GM12878 (cell line): ENCODE measurements around the gene PSMD11. TPM values are rescaled to one million over a fixed set of nuclear protein-coding genes. Genes with fewer than 3 reads are reported as not detected.

Experiments
- BHLHE40 ChIP-seq, 2 experiments: fragments of 450-650 bp in 1 of 2; IDR thresholded peaks; 2 replicates each; pipeline ENCODE4 v1.6.1; 2011 to 2017; ENCODE audit warnings: low read depth in 2 of 2, borderline replicate concordance in 1 of 2, improper control_type of control experiment in 1 of 2, low read length in 1 of 2, mild to moderate bottlenecking in 1 of 2
- E2F8 ChIP-seq: fragments of 450-650 bp; IDR thresholded peaks from 2 replicates; pipeline ENCODE4 v1.6.1; 2018; ENCODE audit warnings: mild to moderate bottlenecking, low read depth, moderate library complexity; ENCODE audit not compliant: partially characterized antibody
- ETV6 ChIP-seq, 2 experiments: fragments of 450-650 bp in 1 of 2; IDR thresholded peaks in 1 of 2; conservative IDR thresholded peaks in 1 of 2; 2 replicates each; pipeline ENCODE4 v1.6.1; 2014; ENCODE audit warnings: antibody characterized with exemption in 1 of 2, borderline replicate concordance in 1 of 2, low read depth in 1 of 2, mild to moderate bottlenecking in 1 of 2, moderate library complexity in 1 of 2
- FOXM1 ChIP-seq: IDR thresholded peaks from 2 replicates; pipeline ENCODE4 v1.6.1; 2012; ENCODE audit warnings: low read depth, mild to moderate bottlenecking, inconsistent platforms, low read length, moderate library complexity
- IKZF1 ChIP-seq: fragments of 450-650 bp; conservative IDR thresholded peaks from 2 replicates; pipeline ENCODE4 v1.6.1; 2017; ENCODE audit warnings: antibody characterized with exemption, mild to moderate bottlenecking
- IKZF2 ChIP-seq, 2 experiments: fragments of 450-650 bp; IDR thresholded peaks; 2 replicates each; pipeline ENCODE4 v1.6.1; 2017; ENCODE audit warnings: mild to moderate bottlenecking in 2 of 2, moderate library complexity in 2 of 2
- IRF4 ChIP-seq: IDR thresholded peaks from 2 replicates; pipeline ENCODE4 v1.6.1; 2011; ENCODE audit warnings: low read depth, low read length
- JUNB ChIP-seq: IDR thresholded peaks from 2 replicates; pipeline ENCODE4 v1.6.1; 2016; ENCODE audit warnings: antibody characterized with exemption, mild to moderate bottlenecking
- MEF2B ChIP-seq: fragments of 450-650 bp; IDR thresholded peaks from 2 replicates; pipeline ENCODE4 v1.6.1; 2018; ENCODE audit warnings: mild to moderate bottlenecking, moderate library complexity; ENCODE audit not compliant: partially characterized antibody, poor library complexity, severe bottlenecking
- MTA3 ChIP-seq: IDR thresholded peaks from 2 replicates; pipeline ENCODE4 v1.6.1; 2012; ENCODE audit warnings: low read length, inconsistent platforms, borderline replicate concordance
- MXI1 ChIP-seq: fragments of 150-350 bp; IDR thresholded peaks from 2 replicates; pipeline ENCODE4 v1.6.1; 2011; ENCODE audit warnings: low read depth, mild to moderate bottlenecking, inconsistent platforms, low read length, improper control_type of control experiment
- NBN ChIP-seq: fragments of 450-650 bp; IDR thresholded peaks from 2 replicates; pipeline ENCODE4 v1.6.1; 2016
- RAD51 ChIP-seq: fragments of 450-650 bp; IDR thresholded peaks from 2 replicates; pipeline ENCODE4 v1.6.1; 2016; ENCODE audit warnings: moderate library complexity, mild to moderate bottlenecking, inconsistent platforms
- RCOR1 ChIP-seq: conservative IDR thresholded peaks from 2 replicates; pipeline ENCODE4 v1.6.1; 2012; ENCODE audit warnings: low read depth, low read length, improper control_type of control experiment
- SREBF2 ChIP-seq: IDR thresholded peaks from 2 replicates; pipeline ENCODE4 v1.6.1; 2012; ENCODE audit warnings: mild to moderate bottlenecking, low read length
- TBL1XR1 ChIP-seq: IDR thresholded peaks from 2 replicates; pipeline ENCODE4 v1.6.1; 2012; ENCODE audit warnings: low read depth, low read length, improper control_type of control experiment
- YBX1 ChIP-seq: fragments of 450-650 bp; IDR thresholded peaks from 2 replicates; pipeline ENCODE4 v1.6.1; 2016; ENCODE audit warnings: antibody characterized with exemption
- YY1 ChIP-seq: IDR thresholded peaks from 2 replicates; pipeline ENCODE4 v1.6.1; 2011; ENCODE audit warnings: low read depth, mild to moderate bottlenecking, low read length
- ZNF384 ChIP-seq: IDR thresholded peaks from 2 replicates; pipeline ENCODE4 v1.6.1; 2012; ENCODE audit warnings: low read depth, mild to moderate bottlenecking, low read length, improper control_type of control experiment, borderline replicate concordance
- ZSCAN29 ChIP-seq: fragments of 450-650 bp; IDR thresholded peaks from 2 replicates; pipeline ENCODE4 v1.6.1; 2017; ENCODE audit warnings: mild to moderate bottlenecking, moderate library complexity
- polyA plus RNA-seq, 11 experiments: library from polyadenylated mRNA; depleted of rRNA in 4 of 11; unstranded in 6 of 11; stranded (reverse) in 5 of 11; fragments of >200 nt; fragmentation: Nextera tagmentation in 4 of 11; fragmentation: Illumina TruSeq in 1 of 11; extraction: Ambion mirVana in 4 of 11; extraction: Trizol in 1 of 11; gene quantifications; 1 replicate in 1 of 11; 2 replicates in 10 of 11; pipeline versions ENCODE4 v1.2.1 to v1.2.3, GENCODE V29; 2011 to 2016; ENCODE audit warnings: inconsistent platforms in 2 of 11, missing spikeins in 2 of 11, low read depth in 1 of 11
- total RNA-seq, 4 experiments: library from RNA; depleted of rRNA in 3 of 4; stranded (reverse); fragments of >200 nt in 3 of 4; fragmentation: Illumina TruSeq in 1 of 4; extraction: Trizol in 1 of 4; gene quantifications; 2 replicates each; pipeline versions ENCODE4 v1.2.1 to v1.2.3, GENCODE V29; 2013 to 2021
- TF ChIP-seq, protein P1 (sequence below): fragments of 450-650 bp; IDR thresholded peaks from 2 replicates; pipeline ENCODE4 v1.6.1; 2017; ENCODE audit warnings: mild to moderate bottlenecking, moderate library complexity
- TF ChIP-seq, protein P2 (sequence below): fragments of 450-650 bp; IDR thresholded peaks from 2 replicates; pipeline ENCODE4 v1.6.1; 2017; ENCODE audit warnings: mild to moderate bottlenecking, low read depth, inconsistent platforms; ENCODE audit not compliant: poor library complexity, severe bottlenecking

PSMD11 gene
- total and polyA plus RNA-seq, 10 of the 15 experiments (the other 5 are each of a cell fraction or from before 2014, with no cell fraction given): 84.1 to 319 (median 120) TPM

DNA sequence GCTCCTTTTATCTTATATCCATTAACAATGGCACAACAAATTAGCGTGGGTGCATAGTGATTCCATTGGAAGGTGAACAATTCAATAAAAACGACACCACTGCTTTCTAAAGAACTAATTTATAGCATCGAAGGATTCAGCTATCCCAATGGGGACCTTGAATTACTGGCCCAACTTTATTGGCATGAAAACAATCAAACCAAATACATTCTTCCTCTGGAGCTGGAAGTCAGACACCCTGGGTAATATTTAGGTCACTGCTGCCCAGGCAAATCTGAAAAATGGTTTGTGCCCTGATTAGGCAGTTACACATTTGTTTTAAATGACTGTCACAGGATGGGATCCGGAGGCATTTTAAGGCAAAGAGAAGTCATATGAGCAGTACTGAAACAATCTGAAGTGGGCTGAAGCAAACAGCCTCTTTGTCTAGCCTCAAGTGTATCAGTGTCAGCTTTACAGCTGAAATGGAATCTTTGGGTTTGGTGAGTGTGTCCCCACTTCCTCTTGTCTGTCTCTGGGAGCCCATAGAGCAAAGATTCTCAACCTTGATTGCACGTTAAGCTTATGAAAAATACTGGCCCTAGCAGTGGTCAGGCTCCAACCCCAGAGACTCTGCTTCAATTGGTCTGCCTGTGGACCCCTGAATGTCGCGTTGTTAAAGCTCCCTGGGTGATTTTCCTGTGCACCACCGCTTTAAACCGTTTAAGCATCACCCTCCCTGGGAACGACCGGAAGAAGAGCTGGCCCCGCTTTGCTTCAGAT lies 72.8 kb downstream of the PSMD11 start (continued):
- TF ChIP-seq, protein P1, sequence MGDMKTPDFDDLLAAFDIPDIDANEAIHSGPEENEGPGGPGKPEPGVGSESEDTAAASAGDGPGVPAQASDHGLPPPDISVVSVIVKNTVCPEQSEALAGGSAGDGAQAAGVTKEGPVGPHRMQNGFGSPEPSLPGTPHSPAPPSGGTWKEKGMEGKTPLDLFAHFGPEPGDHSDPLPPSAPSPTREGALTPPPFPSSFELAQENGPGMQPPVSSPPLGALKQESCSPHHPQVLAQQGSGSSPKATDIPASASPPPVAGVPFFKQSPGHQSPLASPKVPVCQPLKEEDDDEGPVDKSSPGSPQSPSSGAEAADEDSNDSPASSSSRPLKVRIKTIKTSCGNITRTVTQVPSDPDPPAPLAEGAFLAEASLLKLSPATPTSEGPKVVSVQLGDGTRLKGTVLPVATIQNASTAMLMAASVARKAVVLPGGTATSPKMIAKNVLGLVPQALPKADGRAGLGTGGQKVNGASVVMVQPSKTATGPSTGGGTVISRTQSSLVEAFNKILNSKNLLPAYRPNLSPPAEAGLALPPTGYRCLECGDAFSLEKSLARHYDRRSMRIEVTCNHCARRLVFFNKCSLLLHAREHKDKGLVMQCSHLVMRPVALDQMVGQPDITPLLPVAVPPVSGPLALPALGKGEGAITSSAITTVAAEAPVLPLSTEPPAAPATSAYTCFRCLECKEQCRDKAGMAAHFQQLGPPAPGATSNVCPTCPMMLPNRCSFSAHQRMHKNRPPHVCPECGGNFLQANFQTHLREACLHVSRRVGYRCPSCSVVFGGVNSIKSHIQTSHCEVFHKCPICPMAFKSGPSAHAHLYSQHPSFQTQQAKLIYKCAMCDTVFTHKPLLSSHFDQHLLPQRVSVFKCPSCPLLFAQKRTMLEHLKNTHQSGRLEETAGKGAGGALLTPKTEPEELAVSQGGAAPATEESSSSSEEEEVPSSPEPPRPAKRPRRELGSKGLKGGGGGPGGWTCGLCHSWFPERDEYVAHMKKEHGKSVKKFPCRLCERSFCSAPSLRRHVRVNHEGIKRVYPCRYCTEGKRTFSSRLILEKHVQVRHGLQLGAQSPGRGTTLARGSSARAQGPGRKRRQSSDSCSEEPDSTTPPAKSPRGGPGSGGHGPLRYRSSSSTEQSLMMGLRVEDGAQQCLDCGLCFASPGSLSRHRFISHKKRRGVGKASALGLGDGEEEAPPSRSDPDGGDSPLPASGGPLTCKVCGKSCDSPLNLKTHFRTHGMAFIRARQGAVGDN: peak; percentile 86
- no peak for TF ChIP-seq ZNF384
- TF ChIP-seq RCOR1: no peak
- TF ChIP-seq JUNB: peak; percentile 38
- peak; percentile 61 for TF ChIP-seq MXI1
- no peak for TF ChIP-seq ZSCAN29
- TF ChIP-seq ETV6 (conservative IDR thresholded peaks at IDR 0.05 in 1 of 2, IDR thresholded peaks at IDR 0.05 in 1 of 2; ENCODE audit: borderline replicate concordance in 1 of 2, low read depth in 1 of 2): peak in 1 of 2 experiments; percentile 51; a peak in 1 of 4 replicates
- TF ChIP-seq RAD51: peak; percentile 42; the same call in 1 of the 2 replicates
- TF ChIP-seq IRF4: 0 out of 2 replicates have a peak, but pooled peaks have one; percentile 29
- peak; percentile 45; the same call in 1 of the 2 replicates for TF ChIP-seq FOXM1
- no peak for TF ChIP-seq MTA3
- TF ChIP-seq YY1: peak; percentile 35; the same call in 1 of the 2 replicates
- no peak for TF ChIP-seq SREBF2
- TF ChIP-seq YBX1: no peak
- peak; percentile 57 to 58; a peak in 2 of 4 replicates for TF ChIP-seq IKZF2 (IDR thresholded peaks at IDR 0.05)
- TF ChIP-seq IKZF1: peak; percentile 34
- TF ChIP-seq BHLHE40 (IDR thresholded peaks at IDR 0.05; ENCODE audit: borderline replicate concordance in 1 of 2, low read depth in 2 of 2, low read length in 1 of 2): peak in 1 of 2 experiments; percentile 12; a peak in 1 of 4 replicates
- no peak for TF ChIP-seq MEF2B
- peak; percentile 54 for TF ChIP-seq E2F8
- TF ChIP-seq TBL1XR1: no peak
- 0 out of 2 replicates have a peak, but pooled peaks have one; percentile 61 for TF ChIP-seq NBN
- TF ChIP-seq, protein P2, sequence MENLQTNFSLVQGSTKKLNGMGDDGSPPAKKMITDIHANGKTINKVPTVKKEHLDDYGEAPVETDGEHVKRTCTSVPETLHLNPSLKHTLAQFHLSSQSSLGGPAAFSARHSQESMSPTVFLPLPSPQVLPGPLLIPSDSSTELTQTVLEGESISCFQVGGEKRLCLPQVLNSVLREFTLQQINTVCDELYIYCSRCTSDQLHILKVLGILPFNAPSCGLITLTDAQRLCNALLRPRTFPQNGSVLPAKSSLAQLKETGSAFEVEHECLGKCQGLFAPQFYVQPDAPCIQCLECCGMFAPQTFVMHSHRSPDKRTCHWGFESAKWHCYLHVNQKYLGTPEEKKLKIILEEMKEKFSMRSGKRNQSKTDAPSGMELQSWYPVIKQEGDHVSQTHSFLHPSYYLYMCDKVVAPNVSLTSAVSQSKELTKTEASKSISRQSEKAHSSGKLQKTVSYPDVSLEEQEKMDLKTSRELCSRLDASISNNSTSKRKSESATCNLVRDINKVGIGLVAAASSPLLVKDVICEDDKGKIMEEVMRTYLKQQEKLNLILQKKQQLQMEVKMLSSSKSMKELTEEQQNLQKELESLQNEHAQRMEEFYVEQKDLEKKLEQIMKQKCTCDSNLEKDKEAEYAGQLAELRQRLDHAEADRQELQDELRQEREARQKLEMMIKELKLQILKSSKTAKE: peak; percentile 67
